Heart left ventricle (tissue), 16 donors: Measurements from ENCODE around the gene LITAF. TPM values are rescaled to one million over a fixed set of nuclear protein-coding genes. Genes with fewer than 3 reads are reported as not detected.
A peak's percentile ranks its signal among the peaks of the same experiment; 100 is the strongest.

Experiments used
- ATAC-seq, 4 donors: fragments of 200-7000 bp; cut with Tn5 transposase; one replicate each; pipeline ENCODE4 v1.9.1; 2020 to 2022; ENCODE audit warnings: moderate library complexity in 4 of 4, mild to moderate bottlenecking in 3 of 4, moderate number of reproducible peaks in 1 of 4
- DNase-seq, 5 donors: peaks; one replicate each; pipeline ENCODE4 v3.0.0-alpha.2; 2020
- H3K27ac ChIP-seq, 12 donors: fragments of 200-600 bp; sonication (generic) in 4 of 12; one replicate each; pipeline versions ENCODE4 v1.5.0 to v1.8.0; 2016 to 2022; ENCODE audit warnings: mild to moderate bottlenecking in 2 of 12
- H3K27me3 ChIP-seq, 9 donors: fragments of 200-600 bp; sonication (generic) in 2 of 9; one replicate each; pipeline versions ENCODE4 v1.5.1 to v1.8.0; 2016 to 2022; ENCODE audit warnings: mild to moderate bottlenecking in 3 of 9
- H3K36me3 ChIP-seq, 9 donors: fragments of 200-600 bp; sonication (generic) in 2 of 9; one replicate each; pipeline versions ENCODE4 v1.5.0 to v1.8.0; 2018 to 2022; ENCODE audit warnings: mild to moderate bottlenecking in 2 of 9
- H3K4me1 ChIP-seq, 12 donors: fragments of 200-600 bp; sonication (generic) in 4 of 12; one replicate each; pipeline versions ENCODE4 v1.5.0 to v1.8.0; 2016 to 2022; ENCODE audit warnings: mild to moderate bottlenecking in 3 of 12
- H3K4me3 ChIP-seq, 12 donors: fragments of 200-600 bp; sonication (generic) in 4 of 12; one replicate each; pipeline versions ENCODE4 v1.5.0 to v1.8.0; 2017 to 2022; ENCODE audit warnings: mild to moderate bottlenecking in 9 of 12, moderate library complexity in 4 of 12
- H3K9me3 ChIP-seq, 12 donors: fragments of 200-600 bp; sonication (generic) in 4 of 12; one replicate each; pipeline versions ENCODE4 v1.5.0 to v1.8.0; 2016 to 2022; ENCODE audit warnings: mild to moderate bottlenecking in 1 of 12
- POLR2A ChIP-seq, 2 donors: fragments of 450-650 bp; IDR thresholded peaks; one replicate each; pipeline ENCODE4 v1.6.1; 2017; ENCODE audit warnings: antibody characterized with exemption in 2 of 2, mild to moderate bottlenecking in 2 of 2, moderate library complexity in 2 of 2
- whole genome bisulfite sequencing, 4 donors: extraction: QIAGEN DNeasy Blood & Tissue Kit in 2 of 4; methylation state at CpG; one replicate each; pipeline versions ENCODE4 v1.1.5 to v1.1.7; 2013 to 2018; 5-methylcytosine and 5-hydroxymethylcytosine counted together
- intact Hi-C, 10 donors: fragments of 100-400 bp; cut with DNase I; formaldehyde crosslinking; loops; one replicate each; pipeline versions ENCODE4 v1.11.1 to v1.14.2; 2022
- polyA plus RNA-seq, 2 donors: library from polyadenylated mRNA; stranded (reverse); fragments of 200-250 nt; gene quantifications; one replicate each; pipeline ENCODE4 v1.2.3, GENCODE V29; 2013
- total RNA-seq, 9 donors: library from RNA; depleted of rRNA in 2 of 9; stranded (reverse); fragments of >200 nt in 2 of 9; fragmentation: NEBNext Ultra II Directional in 3 of 9; extraction: Animal tissue kit (Norgen Biotek cat#: 25700) in 3 of 9; gene quantifications; one replicate each; pipeline versions ENCODE4 v1.1.0 to v1.2.4, GENCODE V29; 2016 to 2023
- TF ChIP-seq, protein P1 (sequence below), 12 donors: fragments of 200-600 bp; sonication (generic) in 4 of 12; IDR thresholded peaks; one replicate each; pipeline versions ENCODE4 v1.5.0 to v1.8.0; 2018 to 2022; ENCODE audit warnings: antibody characterized with exemption in 12 of 12, mild to moderate bottlenecking in 5 of 12
- donor health status: ischemic (EF 13 %, LVEDD 7.1; RV severe dilation, severe dysfunction).
- donor health status: healthy with polysubstance abuse.
- donor health status: DM: no; HTN: yes; CAD: no.
- donor health status: DM: no; HTN: no; CAD: no.
- donor health status: ischemic (EF 25% LVEDD 6.9; RV normal size, moderate dysfunction).
- donor health status: ischemic (EF 25% LVEDD 5.7; RV mildly dilated, moderate dysfunction).
- donor health status: healthy.
- donor health status: DM: yes; HTN: yes; CAD: no.
- donor health status: ischemic (EF 35%, LVEDD 5.7; RV mildly dilated, moderate dysfunction).
- donor health status: nonischemic (EF 11% LVEDD 7.7; RV severe dilation, severe dysfunction).
- donor health status: DM: yes; HTN: yes; CAD: no.
- donor health status: PGD.
- donor health status: ischemic (EF 29% LVEDD 5.4; RV normal size, mild dysfunction).
- donor health status: nonischemic (EF 23%, LVEDD 6.1; RV moderate dilation, normal function).

LITAF gene
- total and polyA plus RNA-seq, 11 donors = 12.2 to 133 (median 46.5) TPM

GRCh38 chr16:11627822-11628457 is 41.2 kb upstream of the LITAF start:
- no peak for TF ChIP-seq POLR2A (IDR thresholded peaks at IDR 0.05)
- TF ChIP-seq, protein P1, sequence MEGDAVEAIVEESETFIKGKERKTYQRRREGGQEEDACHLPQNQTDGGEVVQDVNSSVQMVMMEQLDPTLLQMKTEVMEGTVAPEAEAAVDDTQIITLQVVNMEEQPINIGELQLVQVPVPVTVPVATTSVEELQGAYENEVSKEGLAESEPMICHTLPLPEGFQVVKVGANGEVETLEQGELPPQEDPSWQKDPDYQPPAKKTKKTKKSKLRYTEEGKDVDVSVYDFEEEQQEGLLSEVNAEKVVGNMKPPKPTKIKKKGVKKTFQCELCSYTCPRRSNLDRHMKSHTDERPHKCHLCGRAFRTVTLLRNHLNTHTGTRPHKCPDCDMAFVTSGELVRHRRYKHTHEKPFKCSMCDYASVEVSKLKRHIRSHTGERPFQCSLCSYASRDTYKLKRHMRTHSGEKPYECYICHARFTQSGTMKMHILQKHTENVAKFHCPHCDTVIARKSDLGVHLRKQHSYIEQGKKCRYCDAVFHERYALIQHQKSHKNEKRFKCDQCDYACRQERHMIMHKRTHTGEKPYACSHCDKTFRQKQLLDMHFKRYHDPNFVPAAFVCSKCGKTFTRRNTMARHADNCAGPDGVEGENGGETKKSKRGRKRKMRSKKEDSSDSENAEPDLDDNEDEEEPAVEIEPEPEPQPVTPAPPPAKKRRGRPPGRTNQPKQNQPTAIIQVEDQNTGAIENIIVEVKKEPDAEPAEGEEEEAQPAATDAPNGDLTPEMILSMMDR (IDR thresholded peaks at IDR 0.05) = no peak
- H3K4me1 ChIP-seq = peaks cover 0 to 74% (median 4%) of the 10 kb centered on the region in 12 donors
- no peaks in the 10 kb centered on the region for H3K9me3 ChIP-seq
- no peak overlapping the region for H3K4me3 ChIP-seq
- ATAC-seq (peak in 3 of 4 donors; percentile 8 to 24 (median 23)), DNase-seq (no peak)
- intact Hi-C loops = loop anchor here in 1 of 10 donors (10.0 kb wide), 1 partner anchor 93 kb away; no protein-coding TSS in a partner anchor
- no peaks in the 10 kb centered on the region for H3K27me3 ChIP-seq
- H3K27ac ChIP-seq = peak overlapping the region in 8 of 12 donors; percentile 22 to 84 (median 60)
- 70 to 74% (median 73%) methylated on average over 15 of the region's 15 CpGs for WGBS, 4 donors
- no peaks in the 10 kb centered on the region for H3K36me3 ChIP-seq

DNA sequence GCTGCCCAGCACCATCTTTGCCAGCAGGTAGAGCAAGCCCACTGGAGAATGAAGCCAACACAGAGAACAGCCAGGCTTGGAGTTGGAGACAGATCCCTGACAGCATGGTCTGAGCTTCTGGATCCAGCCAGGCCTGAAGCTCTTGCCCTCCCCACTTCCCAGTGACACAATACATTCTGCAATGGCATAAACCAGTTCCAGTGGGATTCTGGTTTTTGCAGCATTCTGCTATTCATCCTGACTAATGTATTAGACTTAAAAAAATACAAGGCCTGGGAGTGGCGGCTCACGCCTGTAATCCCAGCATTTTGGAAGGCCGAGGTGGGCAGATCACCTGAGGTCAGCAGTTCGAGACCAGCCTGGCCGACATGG is 40.6 kb upstream of the LITAF start:
- TF ChIP-seq POLR2A (IDR thresholded peaks at IDR 0.05) = no peak
- TF ChIP-seq, protein P1 (IDR thresholded peaks at IDR 0.05) = no peak
- 94 to 98% (median 95%) methylated on average over 5 of the region's 5 CpGs for WGBS, 4 donors
- Histone ChIP-seq H3K36me3 (no peaks in the 10 kb centered on the region), H3K4me3 (no peak overlapping the region), H3K9me3 (no peaks in the 10 kb centered on the region), H3K27ac (peak overlapping the region in 6 of 12 donors; percentile 35 to 84 (median 68)), H3K27me3 (no peaks in the 10 kb centered on the region), H3K4me1 (peaks cover 0 to 74% (median under 1%) of the 10 kb centered on the region in 12 donors)
- intact Hi-C loops = loop anchor here in 1 of 10 donors (10.0 kb wide), 1 partner anchor 92 kb away; no protein-coding TSS in a partner anchor
- no peak for ATAC-seq
- DNase-seq = no peak

DNA sequence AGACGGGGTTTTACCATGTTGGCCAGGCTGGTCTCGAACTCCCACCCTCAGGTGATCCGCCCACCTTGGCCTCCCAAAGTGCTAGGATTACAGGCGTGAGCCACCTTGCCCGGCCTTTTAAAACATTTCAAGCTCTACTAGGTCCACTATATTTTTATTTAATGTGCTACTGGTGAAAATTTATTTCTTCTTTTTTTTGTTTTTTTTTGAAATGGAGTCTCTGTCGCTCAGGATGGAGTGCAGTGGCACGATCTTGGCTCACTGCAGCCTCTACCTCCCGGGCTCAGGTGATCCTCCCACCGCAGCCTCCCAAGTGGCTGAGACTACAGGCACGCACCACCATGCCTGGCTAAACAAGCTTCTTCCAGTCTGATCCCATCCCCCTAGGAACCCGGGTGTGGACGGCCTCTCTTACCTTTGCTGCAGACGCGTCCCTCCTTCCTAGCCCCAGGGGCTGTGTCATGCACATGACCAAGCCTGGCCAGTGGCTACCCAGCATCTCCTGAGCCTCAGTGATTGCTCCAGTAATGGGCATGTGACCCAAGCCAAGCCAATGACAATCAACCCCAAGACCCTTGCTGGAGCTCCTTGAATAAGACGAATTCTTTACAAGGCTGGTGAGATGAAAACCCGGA is 40.1 kb upstream of the LITAF start:
- no peak overlapping the region for H3K4me3 ChIP-seq
- H3K27me3 ChIP-seq = no peaks in the 10 kb centered on the region
- no peaks in the 10 kb centered on the region for H3K9me3 ChIP-seq
- H3K36me3 ChIP-seq = no peaks in the 10 kb centered on the region
- ATAC-seq = no peak
- H3K27ac ChIP-seq = peak overlapping the region in 1 of 12 donors; percentile 66
- TF ChIP-seq POLR2A (IDR thresholded peaks at IDR 0.05) = no peak
- TF ChIP-seq, protein P1 (IDR thresholded peaks at IDR 0.05) = no peak
- 92 to 97% (median 96%) methylated on average over 16 of the region's 16 CpGs for WGBS, 4 donors
- intact Hi-C loops = loop anchor here in 1 of 10 donors (10.0 kb wide), 1 partner anchor 92 kb away; no protein-coding TSS in a partner anchor
- no peak for DNase-seq
- H3K4me1 ChIP-seq = peaks cover 0 to 75% (median 0%) of the 10 kb centered on the region in 12 donors

GRCh38 chr16:11625769-11626168 is 39.0 kb upstream of the LITAF start:
- H3K27ac ChIP-seq = peak overlapping the region in 1 of 12 donors; percentile 89
- no peak for ATAC-seq
- no peak for DNase-seq
- 83 to 89% (median 85%) methylated on average over 4 of the region's 4 CpGs for WGBS, 4 donors
- peaks cover 0 to 85% (median 1%) of the 10 kb centered on the region in 12 donors for H3K4me1 ChIP-seq
- intact Hi-C loops = loop anchor here in 1 of 10 donors (10.0 kb wide), 1 partner anchor 91 kb away; no protein-coding TSS in a partner anchor
- H3K4me3 ChIP-seq = no peak overlapping the region
- no peaks in the 10 kb centered on the region for H3K9me3 ChIP-seq
- no peaks in the 10 kb centered on the region for H3K27me3 ChIP-seq
- TF ChIP-seq POLR2A (IDR thresholded peaks at IDR 0.05) = no peak
- TF ChIP-seq, protein P1 (IDR thresholded peaks at IDR 0.05) = no peak
- H3K36me3 ChIP-seq = no peaks in the 10 kb centered on the region
